MCF 10A (cell line): ENCODE data around the gene FNIP1. TPM values are rescaled to one million over a fixed set of nuclear protein-coding genes. Genes with fewer than 3 reads are reported as not detected.

ENCODE experiments used
- BruUV-seq: library from RNA; stranded (reverse); fragments of 400-500 nt; replicated peaks from 2 replicates; lab custom pipeline; 2021; lab: Mats Ljungman, UMichigan
- CTCF ChIA-PET: fragments of 300-600 bp; sonication (Branson Sonifier 250); formaldehyde crosslinking; extraction: SDS; loops from one replicate; lab custom pipeline; 2021; ENCODE audit warnings: antibody characterized with exemption, inconsistent platforms; lab: Yijun Ruan, JAX
- POLR2A ChIA-PET: fragments of 300-600, 350-650 bp; sonication (Branson Sonifier 250); formaldehyde crosslinking; extraction: SDS; loops from one replicate; lab custom pipeline; 2020; ENCODE audit warnings: antibody characterized with exemption, inconsistent platforms; lab: Yijun Ruan, JAX
- DNase-seq: peaks from one replicate; pipeline ENCODE4 v3.0.0-alpha.2; 2018; ENCODE audit not compliant: unreplicated experiment
- H3K27ac Mint-ChIP-seq: one replicate; pipeline ENCODE4 v1.8.0; 2022; ENCODE audit warnings: mild to moderate bottlenecking, low read depth, mixed read lengths; ENCODE audit not compliant: unreplicated experiment
- H3K27me3 Mint-ChIP-seq: one replicate; pipeline ENCODE4 v1.8.0; 2022; ENCODE audit warnings: mixed read lengths; ENCODE audit not compliant: insufficient read depth, unreplicated experiment
- H3K36me3 Mint-ChIP-seq: one replicate; pipeline ENCODE4 v1.8.0; 2022; ENCODE audit warnings: mild to moderate bottlenecking, moderate library complexity, mixed read lengths; ENCODE audit not compliant: insufficient read depth, unreplicated experiment
- H3K4me1 Mint-ChIP-seq: one replicate; pipeline ENCODE4 v1.8.0; 2022; ENCODE audit warnings: mixed read lengths; ENCODE audit not compliant: insufficient read depth, unreplicated experiment
- H3K4me3 Mint-ChIP-seq: one replicate; pipeline ENCODE4 v1.8.0; 2022; ENCODE audit warnings: mild to moderate bottlenecking, moderate library complexity, mixed read lengths; ENCODE audit not compliant: unreplicated experiment
- H3K9me3 Mint-ChIP-seq: one replicate; pipeline ENCODE4 v1.8.0; 2022; ENCODE audit warnings: mixed read lengths; ENCODE audit not compliant: unreplicated experiment
- CTCF ChIP-seq: fragments of 200-600 bp; IDR thresholded peaks from one replicate; pipeline ENCODE4 v1.8.0; 2022; ENCODE audit warnings: antibody characterized with exemption, mild to moderate bottlenecking; ENCODE audit not compliant: unreplicated experiment
- intact Hi-C: fragments of 100-400 bp; cut with micrococcal nuclease; formaldehyde crosslinking; loops from 2 replicates; pipeline ENCODE4 v1.14.1; 2022
- total RNA-seq: library from RNA; stranded (reverse); gene quantifications from 2 replicates; pipeline ENCODE4 v1.2.3, GENCODE V29; 2022

FNIP1 gene
- total RNA-seq, 1 experiment from 2014 or later: 36.3 TPM

- H3K4me3 Mint-ChIP-seq: no peak overlapping the region
- TF ChIP-seq CTCF: no peak
- ChIA-PET CTCF (interaction anchor here (0.6 to 2.0 kb wide), 2 partner anchors 8 to 106 kb away, joined by 3 to 7 read pairs; no protein-coding TSS in a partner anchor), POLR2A (interaction anchor here (1.7 kb wide), 1 partner anchor 102 kb away, joined by 7 read pairs; the partner anchor contains the start of gene FNIP1)
- H3K27me3 Mint-ChIP-seq: no peaks in the 10 kb centered on the region
- no TSS peak for BruUV-seq
- H3K36me3 Mint-ChIP-seq: peaks cover 76% of the 10 kb centered on the region
- H3K9me3 Mint-ChIP-seq: no peaks in the 10 kb centered on the region
- no peak overlapping the region for H3K27ac Mint-ChIP-seq
- intact Hi-C loops: loop anchor here (10.0 kb wide), 1 partner anchor 110 kb away; no protein-coding TSS in a partner anchor
- no peak for DNase-seq
- no peaks in the 10 kb centered on the region for H3K4me1 Mint-ChIP-seq
Measured at GRCh38 chr5:131694926-131695325, 101.9 kb downstream of the FNIP1 start.

DNA sequence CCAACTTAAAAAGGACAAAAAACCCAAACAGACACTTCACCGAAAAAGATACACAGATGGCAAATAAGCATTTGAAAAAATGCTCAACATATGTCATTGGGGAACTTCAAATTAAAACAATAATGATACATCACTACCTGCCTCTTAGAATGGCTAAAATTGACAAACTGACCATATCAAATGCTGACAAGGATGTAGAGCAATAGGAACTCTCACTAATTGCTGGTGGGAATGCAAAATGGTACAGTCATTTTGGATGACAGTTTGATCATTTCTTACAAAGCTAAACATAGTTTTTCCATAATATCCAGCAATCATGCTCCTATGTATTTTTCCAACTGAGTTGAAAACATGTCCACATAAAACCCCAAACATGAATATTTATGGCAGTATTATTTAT, 102.9 kb downstream of the FNIP1 start:
- Mint-ChIP-seq H3K4me3 (no peak overlapping the region), H3K27me3 (no peaks in the 10 kb centered on the region), H3K36me3 (peaks cover 81% of the 10 kb centered on the region), H3K4me1 (no peaks in the 10 kb centered on the region), H3K27ac (no peak overlapping the region), H3K9me3 (no peaks in the 10 kb centered on the region)
- DNase-seq: no peak
- CTCF ChIA-PET: interaction anchor here (0.8 kb wide), 1 partner anchor 14 kb away, joined by 3 read pairs; no protein-coding TSS in a partner anchor
- intact Hi-C loops: loop anchor here (10.0 kb wide), 1 partner anchor 109 kb away; no protein-coding TSS in a partner anchor
- POLR2A ChIA-PET: no interaction called here
- no peak for TF ChIP-seq CTCF
- BruUV-seq: no TSS peak

- Mint-ChIP-seq H3K27me3 (no peaks in the 10 kb centered on the region), H3K9me3 (no peaks in the 10 kb centered on the region), H3K27ac (no peak overlapping the region), H3K4me3 (no peak overlapping the region), H3K4me1 (peaks cover under 1% of the 10 kb centered on the region), H3K36me3 (peaks cover 83% of the 10 kb centered on the region)
- no peak for TF ChIP-seq CTCF
- intact Hi-C loops: no loop called here
- no peak for DNase-seq
- BruUV-seq: no TSS peak
- ChIA-PET POLR2A (interaction anchor here (0.6 to 1.3 kb wide), 4 partner anchors 8 to 35 kb away, joined by 3 to 5 read pairs (median 3); no protein-coding TSS in a partner anchor), CTCF (interaction anchor here (1.4 to 1.6 kb wide), 2 partner anchors 96 to 322 kb away, joined by 3 to 5 read pairs; no protein-coding TSS in a partner anchor)
Measured at GRCh38 chr5:131685516-131686171, 111.2 kb downstream of the FNIP1 start.

GRCh38 chr5:131684595-131684994, 112.2 kb downstream of the FNIP1 start:
- POLR2A ChIA-PET: interaction anchor here (1.1 kb wide), 1 partner anchor 17 kb away, joined by 3 read pairs; no protein-coding TSS in a partner anchor
- CTCF ChIA-PET: interaction anchor here (1.4 kb wide), 1 partner anchor 323 kb away, joined by 3 read pairs; no protein-coding TSS in a partner anchor
- Mint-ChIP-seq H3K4me3 (no peak overlapping the region), H3K27me3 (no peaks in the 10 kb centered on the region), H3K4me1 (peaks cover 11% of the 10 kb centered on the region), H3K27ac (no peak overlapping the region), H3K9me3 (no peaks in the 10 kb centered on the region), H3K36me3 (peaks cover 75% of the 10 kb centered on the region)
- no peak for DNase-seq
- no peak for TF ChIP-seq CTCF
- intact Hi-C loops: no loop called here
- BruUV-seq: no TSS peak
